AG04449 (cell line): Measurements from ENCODE around the gene MLEC.

Source experiments
- CTCF ChIA-PET: fragments of 350-600 bp; formaldehyde crosslinking; extraction: SDS; loops from one replicate; lab custom pipeline; 2021; ENCODE audit warnings: antibody characterized with exemption; lab: Yijun Ruan, JAX
- POLR2A ChIA-PET: fragments of 400-600, 350-600 bp; formaldehyde crosslinking; extraction: SDS; loops from one replicate; lab custom pipeline; 2020; ENCODE audit warnings: antibody characterized with exemption, inconsistent platforms; lab: Yijun Ruan, JAX
- DNase-seq: peaks from one replicate; pipeline ENCODE4 v3.0.0-alpha.2; 2010; ENCODE audit warnings: low read depth, low spot score
- H3K4me3 ChIP-seq: 2 replicates; pipeline ENCODE4 v1.5.1; 2011; ENCODE audit warnings: low read depth, mild to moderate bottlenecking, control low read depth, low read length
- TF ChIP-seq, protein P1 (sequence below): IDR thresholded peaks from one replicate; pipeline ENCODE4 v1.5.1; 2011; ENCODE audit warnings: mild to moderate bottlenecking, moderate library complexity, low read length, control low read depth, inconsistent platforms; ENCODE audit not compliant: insufficient read depth; ENCODE audit errors: missing control alignments

The MLEC gene

DNA sequence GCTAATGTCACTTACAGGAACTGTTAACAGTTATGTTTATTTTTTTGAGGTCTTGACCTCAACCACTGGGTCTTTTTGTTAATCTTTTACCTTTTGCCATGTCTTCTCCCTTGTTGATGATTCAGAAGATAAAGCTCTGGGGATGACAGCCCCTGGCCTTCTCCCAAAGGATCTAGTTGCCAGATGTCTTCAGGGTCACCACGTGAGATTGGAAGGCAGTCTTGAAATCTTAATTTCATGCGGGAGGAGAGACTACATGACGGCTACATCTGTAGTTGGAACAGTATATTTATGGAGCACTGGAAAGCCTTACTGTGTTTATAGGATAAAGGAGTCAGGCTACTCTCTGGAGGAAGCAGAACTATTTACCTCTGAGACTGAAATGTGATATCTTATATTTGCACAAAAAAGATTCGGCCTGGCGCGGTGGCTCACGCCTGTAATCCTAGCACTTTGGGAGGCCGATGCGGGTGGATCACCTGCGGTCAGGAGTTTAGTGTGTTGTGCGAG is 5.6 kb downstream of the MLEC start:
- DNase-seq, result no peak
- ChIA-PET CTCF (interaction anchor here (1.3 to 4.5 kb wide), 2 partner anchors 18 to 44 kb away, joined by 5 to 26 read pairs; no protein-coding TSS in a partner anchor), POLR2A (no interaction called here)
- TF ChIP-seq, protein P1, sequence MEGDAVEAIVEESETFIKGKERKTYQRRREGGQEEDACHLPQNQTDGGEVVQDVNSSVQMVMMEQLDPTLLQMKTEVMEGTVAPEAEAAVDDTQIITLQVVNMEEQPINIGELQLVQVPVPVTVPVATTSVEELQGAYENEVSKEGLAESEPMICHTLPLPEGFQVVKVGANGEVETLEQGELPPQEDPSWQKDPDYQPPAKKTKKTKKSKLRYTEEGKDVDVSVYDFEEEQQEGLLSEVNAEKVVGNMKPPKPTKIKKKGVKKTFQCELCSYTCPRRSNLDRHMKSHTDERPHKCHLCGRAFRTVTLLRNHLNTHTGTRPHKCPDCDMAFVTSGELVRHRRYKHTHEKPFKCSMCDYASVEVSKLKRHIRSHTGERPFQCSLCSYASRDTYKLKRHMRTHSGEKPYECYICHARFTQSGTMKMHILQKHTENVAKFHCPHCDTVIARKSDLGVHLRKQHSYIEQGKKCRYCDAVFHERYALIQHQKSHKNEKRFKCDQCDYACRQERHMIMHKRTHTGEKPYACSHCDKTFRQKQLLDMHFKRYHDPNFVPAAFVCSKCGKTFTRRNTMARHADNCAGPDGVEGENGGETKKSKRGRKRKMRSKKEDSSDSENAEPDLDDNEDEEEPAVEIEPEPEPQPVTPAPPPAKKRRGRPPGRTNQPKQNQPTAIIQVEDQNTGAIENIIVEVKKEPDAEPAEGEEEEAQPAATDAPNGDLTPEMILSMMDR, result no peak
- no peak overlapping the region for H3K4me3 ChIP-seq

DNA sequence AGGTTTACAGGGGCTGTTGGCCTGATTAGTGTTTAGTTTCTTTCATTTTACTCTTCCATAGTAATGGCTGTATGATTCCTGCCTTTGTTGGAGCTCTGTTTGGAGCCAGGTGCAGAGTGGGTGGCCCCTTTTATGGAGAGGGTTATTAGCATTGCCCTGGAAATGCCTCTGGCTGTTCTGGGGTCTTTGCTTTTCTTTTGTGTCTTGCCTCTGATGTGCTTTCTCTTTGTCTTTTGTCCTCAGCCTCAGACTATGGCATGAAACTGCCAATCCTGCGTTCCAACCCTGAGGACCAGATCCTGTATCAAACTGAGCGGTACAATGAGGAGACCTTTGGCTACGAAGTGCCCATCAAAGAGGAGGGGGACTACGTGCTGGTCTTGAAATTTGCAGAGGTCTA is 6.9 kb downstream of the MLEC start:
- H3K4me3 ChIP-seq, result no peak overlapping the region
- TF ChIP-seq, protein P1, result no peak
- CTCF ChIA-PET, result interaction anchor here (4.5 kb wide), 1 partner anchor 46 kb away, joined by 26 read pairs; no protein-coding TSS in a partner anchor
- POLR2A ChIA-PET, result no interaction called here
- DNase-seq, result no peak

DNA sequence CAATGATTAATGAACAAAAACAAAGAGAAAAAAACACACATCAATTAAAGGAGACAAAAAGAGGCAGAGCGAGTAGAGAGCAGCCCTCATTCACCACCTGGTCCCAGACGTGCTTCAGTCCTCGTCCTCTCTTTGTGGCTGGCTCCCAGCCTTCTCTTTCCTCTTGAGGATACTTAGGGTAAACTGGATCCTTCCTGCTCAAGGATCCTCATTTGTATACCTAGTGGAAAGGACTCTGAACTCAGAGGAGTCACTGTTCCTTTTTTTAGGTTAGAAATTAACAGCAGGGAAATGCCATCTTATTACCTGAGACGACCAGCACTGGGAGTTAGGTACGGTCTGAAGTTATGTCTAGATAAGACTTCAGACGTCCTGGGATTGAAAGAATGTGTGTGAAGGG is 9.7 kb downstream of the MLEC start:
- POLR2A ChIA-PET, result no interaction called here
- CTCF ChIA-PET, result no interaction called here
- TF ChIP-seq, protein P1, result no peak

DNA sequence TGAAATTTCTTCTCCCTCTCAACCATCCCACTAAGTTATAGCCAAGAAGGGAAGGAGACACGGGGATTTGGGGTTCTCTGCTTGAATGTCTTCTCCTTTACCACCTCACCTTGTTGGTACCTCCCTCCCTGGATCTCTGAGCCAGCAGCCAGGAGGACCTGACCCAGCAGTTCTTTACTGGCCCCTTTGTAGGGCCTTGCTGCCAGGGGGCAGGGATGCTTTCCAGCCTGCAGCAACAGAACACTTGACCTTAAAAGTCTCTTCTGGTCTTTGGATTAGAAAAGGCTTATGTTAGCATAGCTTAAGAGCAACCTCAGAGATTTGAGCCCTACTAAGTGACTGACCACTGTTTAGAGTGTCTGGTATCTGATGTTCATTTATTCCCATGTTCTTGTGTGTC is 10.4 kb downstream of the MLEC start:
- H3K4me3 ChIP-seq, result no peak overlapping the region
- TF ChIP-seq, protein P1, result no peak
- DNase-seq, result no peak
- ChIA-PET POLR2A (interaction anchor here (0.6 kb wide), 1 partner anchor 12 kb away, joined by 3 read pairs; no protein-coding TSS in a partner anchor), CTCF (interaction anchor here (2.0 to 2.8 kb wide), 2 partner anchors 14 to 114 kb away, joined by 5 to 15 read pairs; partner anchors contain the start of gene UNC119B)

More for the DNA sequence above, 9.7 kb downstream of the MLEC start:
- DNase-seq, result no peak
- no peak overlapping the region for H3K4me3 ChIP-seq

DNA sequence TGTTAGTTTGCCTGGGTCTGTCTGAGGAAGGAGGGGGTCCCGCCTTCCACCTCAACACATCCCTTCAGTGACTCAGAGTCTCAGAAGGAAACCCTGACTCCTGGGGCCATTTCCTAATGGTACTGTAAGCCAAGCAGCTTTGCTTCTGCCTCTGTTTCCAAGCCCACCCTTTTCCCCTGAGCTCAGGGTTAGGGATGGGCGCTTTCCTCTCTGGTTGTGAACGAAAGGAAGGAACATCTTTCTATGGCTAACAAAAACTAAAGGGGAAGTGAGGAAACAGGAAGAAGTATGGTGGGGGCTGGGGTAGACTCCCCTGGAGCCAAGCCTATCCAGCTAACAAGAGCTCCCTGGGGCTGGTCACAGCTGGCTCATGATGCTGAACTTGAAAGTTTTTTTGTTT is 11.7 kb downstream of the MLEC start:
- CTCF ChIA-PET, result interaction anchor here (1.0 to 2.8 kb wide), 5 partner anchors 12 to 273 kb away, joined by 5 to 15 read pairs (median 6); partner anchors contain the start of gene UNC119B
- TF ChIP-seq, protein P1, result no peak
- DNase-seq, result no peak
- no peak overlapping the region for H3K4me3 ChIP-seq
- POLR2A ChIA-PET, result interaction anchor here (1.1 kb wide), 1 partner anchor 11 kb away, joined by 4 read pairs; no protein-coding TSS in a partner anchor

DNA sequence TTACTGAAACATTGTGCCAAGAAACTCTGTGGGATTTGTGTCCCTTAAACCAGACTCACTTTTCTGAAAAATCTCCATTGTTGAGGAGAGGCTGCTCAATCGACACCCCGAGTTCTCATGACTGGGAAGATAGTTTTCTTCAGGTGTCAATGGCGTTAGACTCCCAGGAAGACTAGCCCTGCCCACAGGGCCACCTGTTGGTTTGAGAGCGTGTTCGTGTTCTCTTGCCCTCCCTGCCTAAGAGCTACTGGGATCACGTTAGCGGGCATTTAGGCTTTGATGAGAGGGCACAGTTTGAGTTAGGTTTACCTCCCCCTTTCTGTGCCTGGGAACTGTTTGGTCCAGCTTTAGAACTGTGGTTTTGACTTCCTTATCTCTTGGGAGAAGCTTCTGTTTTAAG is 12.6 kb downstream of the MLEC start:
- POLR2A ChIA-PET, result no interaction called here
- TF ChIP-seq, protein P1, result no peak
- CTCF ChIA-PET, result interaction anchor here (1.6 to 3.1 kb wide), 5 partner anchors 12 to 273 kb away, joined by 5 to 15 read pairs (median 11); partner anchors contain the start of gene UNC119B
- H3K4me3 ChIP-seq, result no peak overlapping the region
- no peak for DNase-seq
